ENCODE results near the gene STK32B.

GRCh38 chr4:5510504-5510903 is 459.2 kb downstream of the STK32B start:
- TF ChIP-seq GATA2 (IDR thresholded peaks at IDR 0.05; ENCODE audit: low read depth, low read length) (no peak), GATA3 (IDR thresholded peaks at IDR 0.05; ENCODE audit: low read depth, low read length) (no peak)

Data from SH-SY5Y (cell line).